Esophagus squamous epithelium (tissue), 5 donors: ENCODE results near the gene KCNQ4. TPM values are rescaled to one million over a fixed set of nuclear protein-coding genes. Genes with fewer than 3 reads are reported as not detected.

Source experiments
- DNase-seq: peaks from one replicate; lab custom pipeline; 2025; lab: John Stamatoyannopoulos, UW
- H3K27ac ChIP-seq, 4 donors: fragments of 200-600 bp; sonication (generic); one replicate each; pipeline ENCODE4 v1.5.1; 2016 to 2019; ENCODE audit warnings: mild to moderate bottlenecking in 1 of 4
- H3K27me3 ChIP-seq, 4 donors: fragments of 200-600 bp; sonication (generic); 1 replicate in 3 of 4; 2 replicates in 1 of 4; pipeline versions ENCODE4 v1.5.1 to v1.6.0; 2017 to 2021; ENCODE audit warnings: antibody characterized with exemption in 1 of 4
- H3K36me3 ChIP-seq, 3 donors: fragments of 200-600 bp; sonication (generic); one replicate each; pipeline ENCODE4 v1.5.1; 2016 to 2019
- H3K4me1 ChIP-seq, 3 donors: fragments of 200-600 bp; sonication (generic); one replicate each; pipeline ENCODE4 v1.5.1; 2017 to 2019
- H3K4me3 ChIP-seq, 4 donors: fragments of 200-600 bp; sonication (generic); 1 replicate in 3 of 4; 2 replicates in 1 of 4; pipeline ENCODE4 v1.5.1; 2016 to 2019; ENCODE audit warnings: mild to moderate bottlenecking in 2 of 4, moderate library complexity in 1 of 4
- H3K9me3 ChIP-seq, 3 donors: fragments of 200-600 bp; sonication (generic); one replicate each; pipeline ENCODE4 v1.5.1; 2016 to 2019
- POLR2A ChIP-seq, 4 donors: fragments of 450-650 bp; IDR thresholded peaks; one replicate each; pipeline ENCODE4 v1.6.1; 2017; ENCODE audit warnings: antibody characterized with exemption in 4 of 4, mild to moderate bottlenecking in 4 of 4, moderate library complexity in 3 of 4
- WGBS, 2 donors: methylation state at CpG; one replicate each; pipeline ENCODE4 v1.1.5; 2018; 5-methylcytosine and 5-hydroxymethylcytosine counted together
- intact Hi-C: fragments of 100-400 bp; cut with DNase I; formaldehyde crosslinking; loops from one replicate; pipeline ENCODE4 v1.15.0; 2022
- total RNA-seq, 4 donors: library from RNA; depleted of rRNA; stranded (reverse); fragments of >200 nt; gene quantifications; one replicate each; pipeline ENCODE4 v1.1.0, GENCODE V29; 2016
- TF ChIP-seq, protein P1 (sequence below), 6 experiments: fragments of 450-650 bp in 4 of 6; fragments of 200-600 bp in 2 of 6; sonication (generic) in 2 of 6; IDR thresholded peaks; one replicate each; pipeline ENCODE4 v1.5.1; 2016 to 2019; ENCODE audit warnings: antibody characterized with exemption in 6 of 6, mild to moderate bottlenecking in 4 of 6, moderate library complexity in 4 of 6
- donor health status: DM: yes; HTN: yes; CAD: no.

KCNQ4 gene
- total RNA-seq, 4 donors from 2014 or later, result 0.50 to 2.1 (median 0.81) TPM

DNA sequence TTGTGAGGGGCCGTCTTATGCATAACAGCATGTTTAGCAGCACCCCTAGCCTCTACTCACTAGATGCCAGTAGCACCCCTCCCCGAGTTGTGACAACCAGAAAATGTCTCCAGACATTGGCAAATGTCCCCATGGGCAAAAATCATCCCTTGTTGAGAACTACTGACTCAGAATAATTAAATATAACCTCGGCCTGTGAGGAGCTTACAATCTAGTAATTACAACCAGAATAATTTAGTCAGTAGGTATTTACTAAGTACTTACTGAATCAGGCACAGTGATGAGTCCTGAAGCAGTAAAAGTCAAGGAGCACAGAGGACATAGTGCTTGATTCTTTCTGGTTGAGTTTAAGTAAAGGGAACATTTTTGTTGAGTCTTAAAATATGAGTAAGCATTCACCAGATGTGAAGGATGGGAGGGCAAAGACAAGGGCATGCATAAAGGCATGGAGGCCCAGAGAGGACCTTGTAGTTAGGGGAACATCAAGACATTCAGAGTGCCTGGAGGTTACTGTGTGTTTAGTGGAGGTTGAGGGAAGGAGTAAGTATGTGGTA lies 44.1 kb upstream of the KCNQ4 start:
- TF ChIP-seq, protein P1, sequence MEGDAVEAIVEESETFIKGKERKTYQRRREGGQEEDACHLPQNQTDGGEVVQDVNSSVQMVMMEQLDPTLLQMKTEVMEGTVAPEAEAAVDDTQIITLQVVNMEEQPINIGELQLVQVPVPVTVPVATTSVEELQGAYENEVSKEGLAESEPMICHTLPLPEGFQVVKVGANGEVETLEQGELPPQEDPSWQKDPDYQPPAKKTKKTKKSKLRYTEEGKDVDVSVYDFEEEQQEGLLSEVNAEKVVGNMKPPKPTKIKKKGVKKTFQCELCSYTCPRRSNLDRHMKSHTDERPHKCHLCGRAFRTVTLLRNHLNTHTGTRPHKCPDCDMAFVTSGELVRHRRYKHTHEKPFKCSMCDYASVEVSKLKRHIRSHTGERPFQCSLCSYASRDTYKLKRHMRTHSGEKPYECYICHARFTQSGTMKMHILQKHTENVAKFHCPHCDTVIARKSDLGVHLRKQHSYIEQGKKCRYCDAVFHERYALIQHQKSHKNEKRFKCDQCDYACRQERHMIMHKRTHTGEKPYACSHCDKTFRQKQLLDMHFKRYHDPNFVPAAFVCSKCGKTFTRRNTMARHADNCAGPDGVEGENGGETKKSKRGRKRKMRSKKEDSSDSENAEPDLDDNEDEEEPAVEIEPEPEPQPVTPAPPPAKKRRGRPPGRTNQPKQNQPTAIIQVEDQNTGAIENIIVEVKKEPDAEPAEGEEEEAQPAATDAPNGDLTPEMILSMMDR (IDR thresholded peaks at IDR 0.05), result no peak
- TF ChIP-seq POLR2A (IDR thresholded peaks at IDR 0.05), result no peak
- no peak for DNase-seq
- no peaks in the 10 kb centered on the region for H3K9me3 ChIP-seq
- H3K27ac ChIP-seq, result peak overlapping the region in 3 of 4 donors; percentile 27 to 61 (median 51)
- no peak overlapping the region for H3K4me3 ChIP-seq
- H3K4me1 ChIP-seq, result peaks cover 0 to 68% (median 5%) of the 10 kb centered on the region in 3 donors
- intact Hi-C loops, result no loop called here
- no peaks in the 10 kb centered on the region for H3K27me3 ChIP-seq
- 64 to 83% methylated on average over 2 to 3 of the region's 3 CpGs for WGBS, 2 donors
- peaks cover 0 to 57% (median 10%) of the 10 kb centered on the region in 3 donors for H3K36me3 ChIP-seq

DNA sequence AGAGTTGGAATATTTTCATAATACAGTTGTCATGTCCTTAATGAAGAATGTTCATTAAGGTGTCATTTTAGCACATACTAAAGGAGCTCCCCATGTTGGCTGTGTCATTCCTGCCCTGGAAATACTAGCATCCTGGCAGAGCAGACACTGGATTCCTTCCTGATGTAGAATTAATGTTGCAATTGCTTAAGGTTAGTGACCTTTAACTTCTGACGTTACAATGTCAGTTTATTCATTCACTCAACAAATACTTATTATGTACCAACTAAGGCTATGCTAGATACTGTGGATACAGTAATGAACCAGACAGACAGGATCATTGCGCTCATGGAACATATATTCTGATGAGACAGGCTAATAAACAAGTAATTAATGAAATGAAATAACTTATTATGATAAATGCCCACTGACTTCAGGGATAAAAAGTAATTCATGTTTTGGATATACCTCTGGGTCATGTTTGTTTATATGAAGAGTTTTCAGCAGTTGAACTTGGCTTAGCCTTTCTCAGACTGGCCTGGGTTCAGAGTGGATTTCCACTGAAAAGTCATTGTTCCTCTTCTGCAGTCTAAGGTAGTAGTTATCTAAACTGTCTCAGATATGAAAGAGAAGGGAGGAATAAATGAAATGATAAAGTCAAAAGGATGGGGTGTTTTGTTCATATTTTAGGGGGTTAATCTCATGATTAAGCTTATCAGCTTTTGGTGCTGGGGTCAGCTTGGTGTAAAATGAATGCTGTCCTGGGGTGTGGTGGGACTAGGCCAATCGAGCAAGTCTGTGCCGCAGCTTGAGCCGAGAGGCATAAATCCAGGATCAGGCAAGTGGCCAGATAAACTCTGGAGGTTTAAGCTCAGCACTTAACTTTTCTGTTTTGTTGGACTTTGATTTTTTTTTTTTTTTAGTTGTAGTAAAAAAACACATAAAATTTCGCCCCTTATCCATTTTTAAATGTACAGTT lies 43.3 kb upstream of the KCNQ4 start:
- TF ChIP-seq, protein P1 (IDR thresholded peaks at IDR 0.05), result no peak
- TF ChIP-seq POLR2A (IDR thresholded peaks at IDR 0.05), result no peak
- no peak for DNase-seq
- intact Hi-C loops, result no loop called here
- Histone ChIP-seq H3K27ac (peak overlapping the region in 3 of 4 donors; percentile 27 to 61 (median 51)), H3K9me3 (no peaks in the 10 kb centered on the region), H3K27me3 (no peaks in the 10 kb centered on the region), H3K4me1 (peaks cover 0 to 61% (median 5%) of the 10 kb centered on the region in 3 donors), H3K36me3 (peaks cover 0 to 65% (median 10%) of the 10 kb centered on the region in 3 donors), H3K4me3 (no peak overlapping the region)
- WGBS, 2 donors, result 39 to 48% methylated on average over 6 of the region's 6 CpGs

DNA sequence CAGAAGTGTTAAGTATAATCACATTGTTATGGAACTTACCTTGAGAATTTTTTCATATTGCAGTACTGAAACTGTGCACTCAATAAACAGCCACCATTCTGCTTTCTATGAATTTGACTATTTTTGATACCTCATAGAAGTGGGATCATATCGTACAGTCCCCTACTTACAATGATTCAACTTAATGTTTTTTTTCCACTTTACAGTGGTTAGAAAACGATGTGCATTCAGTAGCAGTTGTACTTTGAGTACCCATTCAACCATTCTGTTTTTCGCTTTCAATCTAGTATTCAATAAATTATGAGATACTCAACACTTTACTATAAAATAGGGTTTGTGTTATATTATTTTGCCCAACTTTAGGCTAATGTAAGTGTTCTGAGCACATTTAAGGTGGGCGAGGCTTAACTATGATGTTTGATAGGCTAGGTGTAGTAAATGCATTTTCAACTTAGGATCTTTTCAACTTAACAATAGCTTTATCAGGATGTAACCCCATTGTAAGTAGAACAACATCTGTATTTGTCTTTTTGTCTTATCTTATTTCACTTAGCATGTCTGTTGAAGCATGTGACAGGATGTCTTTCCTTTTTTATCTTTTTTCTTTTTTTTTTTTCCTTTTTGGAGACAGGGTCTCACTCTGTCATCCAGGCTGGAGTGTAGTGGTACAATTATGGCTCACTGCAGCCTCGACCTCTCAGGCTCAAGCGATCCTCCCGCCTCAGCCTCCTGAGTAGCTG lies 42.4 kb upstream of the KCNQ4 start:
- 73 to 84% methylated on average over 5 to 7 of the region's 7 CpGs for WGBS, 2 donors
- no peak overlapping the region for H3K4me3 ChIP-seq
- H3K9me3 ChIP-seq, result no peaks in the 10 kb centered on the region
- no peak for DNase-seq
- intact Hi-C loops, result no loop called here
- H3K4me1 ChIP-seq, result peaks cover 0 to 59% (median 3%) of the 10 kb centered on the region in 3 donors
- H3K27me3 ChIP-seq, result no peaks in the 10 kb centered on the region
- H3K27ac ChIP-seq, result peak overlapping the region in 2 of 4 donors; percentile 51 to 61
- TF ChIP-seq, protein P1 (IDR thresholded peaks at IDR 0.05), result no peak
- TF ChIP-seq POLR2A (IDR thresholded peaks at IDR 0.05), result no peak
- H3K36me3 ChIP-seq, result peaks cover 0 to 73% (median 10%) of the 10 kb centered on the region in 3 donors

DNA sequence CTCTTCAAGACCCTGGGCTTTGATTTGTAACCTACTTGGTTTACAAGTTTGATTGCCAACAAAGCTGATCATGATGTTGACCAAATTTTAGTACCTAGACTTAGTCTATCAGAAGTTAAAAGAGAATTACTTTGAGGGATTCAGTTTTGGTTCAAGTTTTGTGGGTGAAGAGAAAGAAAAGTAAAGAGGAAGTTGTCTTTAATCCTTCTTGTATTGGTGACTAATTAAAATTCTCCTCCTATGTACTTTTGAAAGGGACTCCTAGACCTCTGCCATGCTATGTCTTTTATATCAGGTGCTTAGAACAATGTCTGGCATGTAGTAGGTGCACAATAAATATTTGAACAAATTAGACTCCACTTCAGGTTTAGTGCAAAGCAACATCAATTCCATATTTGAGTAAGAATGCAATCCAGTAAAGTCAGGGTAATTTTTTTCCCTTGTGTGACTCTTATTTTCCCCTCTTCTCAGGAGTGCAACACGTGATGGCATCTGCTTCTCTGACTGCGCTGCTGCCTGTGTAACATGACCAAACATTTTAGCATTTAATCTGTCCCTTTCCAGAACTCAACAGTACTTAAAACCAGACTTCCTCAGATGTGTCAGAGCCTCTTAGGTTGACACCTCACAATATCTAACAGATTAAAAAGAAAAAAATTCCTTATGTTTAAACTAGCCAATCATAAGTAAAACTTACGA lies 41.1 kb upstream of the KCNQ4 start:
- Histone ChIP-seq H3K4me3 (no peak overlapping the region), H3K9me3 (no peaks in the 10 kb centered on the region), H3K4me1 (peaks cover 0 to 45% (median 0%) of the 10 kb centered on the region in 3 donors), H3K36me3 (peaks cover 0 to 87% (median 10%) of the 10 kb centered on the region in 3 donors), H3K27me3 (no peaks in the 10 kb centered on the region), H3K27ac (no peak overlapping the region)
- TF ChIP-seq, protein P1 (IDR thresholded peaks at IDR 0.05), result no peak
- no peak for TF ChIP-seq POLR2A (IDR thresholded peaks at IDR 0.05)
- WGBS, 2 donors, result 70 to 79% methylated on average over 3 of the region's 3 CpGs
- intact Hi-C loops, result no loop called here
- DNase-seq, result no peak
